SK-N-SH treated with all-trans-retinoic acid at 6 μM for 48 hours (cell line): Measurements from ENCODE around the gene CDHR3.
A peak's percentile ranks its signal among the peaks of the same experiment; 100 is the strongest.

Source experiments
- ATAC-seq: fragments of 200-7000 bp; cut with Tn5 transposase; 3 replicates; pipeline ENCODE4 v1.9.1; 2020; ENCODE audit warnings: mild to moderate bottlenecking, moderate library complexity
- ARNTL ChIP-seq: fragments of 450-650 bp; formaldehyde crosslinking; IDR thresholded peaks from 2 replicates; pipeline ENCODE4 v1.5.0; 2020; ENCODE audit warnings: low read depth, mild to moderate bottlenecking, moderate library complexity, borderline replicate concordance
- BACH2 ChIP-seq: fragments of 250-450 bp; sonication (Bioruptor Pico); IDR thresholded peaks from 2 replicates; pipeline ENCODE4 v1.9.0; 2021; ENCODE audit warnings: mild to moderate bottlenecking, borderline replicate concordance
- CREB5 ChIP-seq: fragments of 250-450 bp; sonication (Bioruptor Pico); IDR thresholded peaks from 2 replicates; pipeline ENCODE4 v1.5.1; 2020; ENCODE audit warnings: low read depth, mild to moderate bottlenecking, moderate library complexity
- CSDC2 ChIP-seq: fragments of 250-450 bp; sonication (Bioruptor Pico); IDR thresholded peaks from 2 replicates; pipeline ENCODE4 v1.5.0; 2020; ENCODE audit warnings: mild to moderate bottlenecking, moderate library complexity
- CSRNP3 ChIP-seq: fragments of 250-450 bp; sonication (Bioruptor Pico); IDR thresholded peaks from 2 replicates; pipeline ENCODE4 v1.5.1; 2021; ENCODE audit warnings: mild to moderate bottlenecking, moderate library complexity
- ESRRG ChIP-seq: fragments of 250-450 bp; sonication (Bioruptor Pico); IDR thresholded peaks from 2 replicates; pipeline ENCODE4 v1.6.1; 2021; ENCODE audit warnings: mild to moderate bottlenecking
- GLIS3 ChIP-seq: fragments of 250-450 bp; sonication (Bioruptor Pico); IDR thresholded peaks from 2 replicates; pipeline ENCODE4 v1.5.0; 2020; ENCODE audit warnings: mild to moderate bottlenecking, moderate library complexity
- ISL1 ChIP-seq: fragments of 250-450 bp; sonication (Bioruptor Pico); IDR thresholded peaks from 2 replicates; pipeline ENCODE4 v2.1.2; 2022; ENCODE audit warnings: mild to moderate bottlenecking, moderate library complexity
- OSR1 ChIP-seq: fragments of 250-450 bp; sonication (Bioruptor Pico); IDR thresholded peaks from 2 replicates; pipeline ENCODE4 v1.8.0; 2022; ENCODE audit warnings: moderate library complexity, mild to moderate bottlenecking, inconsistent platforms
- PATZ1 ChIP-seq: fragments of 250-450 bp; sonication (Bioruptor Pico); IDR thresholded peaks from 2 replicates; pipeline ENCODE4 v1.8.0; 2020; ENCODE audit warnings: mild to moderate bottlenecking, moderate library complexity, borderline replicate concordance
- PPARA ChIP-seq: fragments of 250-450 bp; sonication (Bioruptor Pico); IDR thresholded peaks from 2 replicates; pipeline ENCODE4 v1.5.0; 2020; ENCODE audit warnings: mild to moderate bottlenecking, borderline replicate concordance
- RARB ChIP-seq: fragments of 250-450 bp; sonication (Bioruptor Pico); IDR thresholded peaks from 2 replicates; pipeline ENCODE4 v1.8.0; 2021; ENCODE audit warnings: mild to moderate bottlenecking, moderate library complexity
- SNAI2 ChIP-seq: fragments of 250-450 bp; sonication (Bioruptor Pico); IDR thresholded peaks from 2 replicates; pipeline ENCODE4 v1.5.0; 2020; ENCODE audit warnings: mild to moderate bottlenecking, moderate library complexity
- TCF4 ChIP-seq: fragments of 250-450 bp; sonication (Bioruptor Pico); IDR thresholded peaks from 2 replicates; pipeline ENCODE4 v1.8.0; 2021; ENCODE audit warnings: mild to moderate bottlenecking, moderate library complexity, borderline replicate concordance
- TOX ChIP-seq: fragments of 250-450 bp; sonication (Bioruptor Pico); IDR thresholded peaks from 2 replicates; pipeline ENCODE4 v1.8.0; 2021; ENCODE audit warnings: mild to moderate bottlenecking, moderate library complexity, borderline replicate concordance
- TSHZ2 ChIP-seq: fragments of 250-450 bp; sonication (Bioruptor Pico); IDR thresholded peaks from 2 replicates; pipeline ENCODE4 v1.5.0; 2020; ENCODE audit warnings: mild to moderate bottlenecking, moderate library complexity
- ZC3H10 ChIP-seq: fragments of 250-450 bp; sonication (Bioruptor Pico); IDR thresholded peaks from 2 replicates; pipeline ENCODE4 v1.5.1; 2021; ENCODE audit warnings: mild to moderate bottlenecking, moderate library complexity
- ZFP3 ChIP-seq: fragments of 250-450 bp; sonication (Bioruptor Pico); IDR thresholded peaks from 2 replicates; pipeline ENCODE4 v1.5.0; 2020; ENCODE audit warnings: mild to moderate bottlenecking, moderate library complexity
- ZFP30 ChIP-seq: fragments of 450-650 bp; formaldehyde crosslinking; IDR thresholded peaks from 2 replicates; pipeline ENCODE4 v1.5.0; 2022; ENCODE audit warnings: mild to moderate bottlenecking, moderate library complexity
- ZNF565 ChIP-seq: fragments of 450-650 bp; formaldehyde crosslinking; conservative IDR thresholded peaks from 2 replicates; pipeline ENCODE4 v1.5.0; 2020; ENCODE audit warnings: low read depth, mild to moderate bottlenecking, moderate library complexity
- ZNF70 ChIP-seq: fragments of 450-650 bp; formaldehyde crosslinking; IDR thresholded peaks from 2 replicates; pipeline ENCODE4 v1.5.0; 2020; ENCODE audit warnings: mild to moderate bottlenecking, moderate library complexity
- ZNF8 ChIP-seq: fragments of 450-650 bp; formaldehyde crosslinking; IDR thresholded peaks from 2 replicates; pipeline ENCODE4 v1.5.0; 2020; ENCODE audit warnings: mild to moderate bottlenecking, moderate library complexity

The CDHR3 gene

GRCh38 chr7:105962353-105962752 lies 711 bp upstream of the CDHR3 start:
- no peak for TF ChIP-seq SNAI2 (CRISPR knock-in tag)
- no peak for TF ChIP-seq CSRNP3 (CRISPR knock-in tag)
- no peak for TF ChIP-seq ZNF565 (CRISPR knock-in tag)
- no peak for TF ChIP-seq CSDC2 (CRISPR knock-in tag)
- no peak for TF ChIP-seq ESRRG (CRISPR knock-in tag)
- no peak for TF ChIP-seq TCF4 (CRISPR knock-in tag)
- TF ChIP-seq PATZ1, result no peak
- no peak for TF ChIP-seq GLIS3 (CRISPR knock-in tag)
- TF ChIP-seq ISL1 (CRISPR knock-in tag), result no peak
- no peak for TF ChIP-seq ZFP30
- TF ChIP-seq RARB (CRISPR knock-in tag), result no peak
- TF ChIP-seq BACH2 (CRISPR knock-in tag), result no peak
- no peak for TF ChIP-seq ZC3H10 (CRISPR knock-in tag)
- no peak for TF ChIP-seq OSR1 (CRISPR knock-in tag)
- no peak for TF ChIP-seq CREB5 (CRISPR knock-in tag)
- TF ChIP-seq ZFP3, result no peak
- no peak for TF ChIP-seq ARNTL
- no peak for TF ChIP-seq ZNF8 (CRISPR knock-in tag)
- TF ChIP-seq TSHZ2, result no peak
- TF ChIP-seq ZNF70 (CRISPR knock-in tag), result no peak
- ATAC-seq, result no peak; the same call in 2 of the 3 replicates

- TF ChIP-seq RARB (CRISPR knock-in tag) (no peak), BACH2 (CRISPR knock-in tag) (no peak), ZNF8 (CRISPR knock-in tag) (no peak), ZNF70 (CRISPR knock-in tag) (no peak), ARNTL (no peak), SNAI2 (CRISPR knock-in tag) (no peak), ESRRG (CRISPR knock-in tag) (no peak), ZC3H10 (CRISPR knock-in tag) (no peak)
Measured at GRCh38 chr7:105971845-105972244, 8.8 kb downstream of the CDHR3 start.

GRCh38 chr7:105972276-105972675 lies 9.2 kb downstream of the CDHR3 start:
- no peak; the same call in 2 of the 3 replicates for ATAC-seq
- TF ChIP-seq RARB (CRISPR knock-in tag) (no peak), ZFP3 (no peak), TSHZ2 (no peak), ZNF70 (CRISPR knock-in tag) (no peak), TCF4 (CRISPR knock-in tag) (no peak), TOX (CRISPR knock-in tag) (no peak), ARNTL (no peak), BACH2 (CRISPR knock-in tag) (no peak), GLIS3 (CRISPR knock-in tag) (no peak), SNAI2 (CRISPR knock-in tag) (no peak), CSDC2 (CRISPR knock-in tag) (no peak), CSRNP3 (CRISPR knock-in tag) (no peak), OSR1 (CRISPR knock-in tag) (no peak), PATZ1 (no peak), ESRRG (CRISPR knock-in tag) (no peak), PPARA (CRISPR knock-in tag) (no peak), ZNF565 (CRISPR knock-in tag) (no peak), ZNF8 (CRISPR knock-in tag) (no peak), ISL1 (CRISPR knock-in tag) (no peak)

More at GRCh38 chr7:105971845-105972244, 8.8 kb downstream of the CDHR3 start:
- ATAC-seq, result peak; percentile 18; the same call in 1 of the 3 replicates
